Activated CD8-positive, alpha-beta memory T cell treated with anti-CD3 and anti-CD28 coated beads for 48 hours (primary cell): Measurements from ENCODE around the gene WFIKKN1.

Experiments used
- DNase-seq, 3 experiments: peaks; one replicate each; pipeline ENCODE4 v3.0.0-alpha.2; 2020; ENCODE audit warnings: low read depth in 2 of 3, low spot score in 2 of 3

WFIKKN1 gene

DNA sequence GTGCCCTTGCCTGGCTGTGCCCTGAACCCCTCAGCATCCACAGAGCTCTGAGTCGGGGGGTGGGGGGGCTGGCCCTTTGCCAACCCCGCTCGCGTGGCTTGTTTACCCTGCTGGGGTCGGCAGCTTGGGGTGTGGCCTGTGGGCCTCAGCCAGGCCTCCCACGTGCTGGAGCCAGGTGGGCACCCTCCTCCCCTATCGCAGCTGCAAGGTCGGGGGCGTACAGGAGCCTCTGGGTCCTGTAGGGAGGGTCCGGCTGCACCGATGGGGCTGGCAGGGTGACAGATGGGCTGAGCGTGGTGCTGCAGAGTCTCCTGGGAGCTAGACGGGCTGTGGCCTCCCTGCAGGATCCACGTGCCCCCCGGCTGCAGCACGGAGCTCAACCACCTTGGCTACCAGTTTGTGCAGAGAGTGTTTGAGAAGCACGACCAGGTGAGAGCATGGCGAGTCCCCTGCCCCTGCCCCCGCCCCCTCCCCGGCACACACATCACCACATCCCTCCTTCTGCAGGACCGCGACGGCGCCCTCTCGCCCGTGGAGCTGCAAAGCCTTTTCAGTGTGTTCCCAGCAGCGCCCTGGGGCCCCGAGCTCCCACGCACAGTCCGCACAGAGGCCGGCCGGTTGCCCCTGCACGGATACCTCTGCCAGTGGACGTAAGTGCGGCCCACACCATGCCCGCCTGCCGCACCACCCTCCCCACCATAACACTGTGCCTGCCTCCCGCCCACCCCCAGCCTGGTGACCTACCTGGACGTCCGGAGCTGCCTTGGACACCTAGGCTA, 40.8 kb downstream of the WFIKKN1 start:
- DNase-seq = no peak

DNA sequence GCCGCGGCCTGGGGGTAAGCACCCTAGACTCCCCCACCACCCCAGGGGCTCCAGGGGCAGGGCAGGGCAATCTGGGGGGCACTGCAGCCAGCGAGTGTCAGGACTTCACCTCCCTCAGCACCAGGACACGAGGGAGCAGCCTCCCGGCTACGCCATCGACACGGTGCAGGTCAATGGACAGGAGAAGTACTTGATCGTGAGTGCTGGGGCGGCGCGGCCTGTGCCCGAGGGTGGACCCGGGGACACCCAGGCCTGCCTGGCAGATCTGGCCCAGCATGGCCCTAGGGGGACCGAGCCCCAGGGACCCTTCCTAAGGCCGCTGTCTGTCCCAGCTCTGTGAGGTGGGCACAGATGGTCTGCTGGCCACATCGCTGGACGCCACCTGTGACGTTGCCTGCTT, 41.6 kb downstream of the WFIKKN1 start:
- no peak for DNase-seq

DNA sequence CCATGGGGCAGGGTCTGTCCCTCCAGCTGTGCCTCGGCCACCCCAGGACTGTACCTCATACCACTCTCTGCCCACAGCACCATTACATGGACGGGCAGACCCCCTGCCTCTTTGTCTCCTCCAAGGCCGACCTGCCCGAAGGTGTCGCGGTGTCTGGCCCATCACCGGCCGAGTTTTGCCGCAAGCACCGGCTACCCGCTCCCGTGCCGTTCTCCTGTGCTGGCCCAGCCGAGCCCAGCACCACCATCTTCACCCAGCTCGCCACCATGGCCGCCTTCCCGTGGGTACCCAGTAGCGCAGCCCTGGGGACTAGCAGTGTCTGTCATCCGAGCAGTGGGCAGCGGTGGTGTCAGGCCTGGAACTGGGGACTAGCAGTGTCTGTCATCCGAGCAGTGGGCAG, 42.1 kb downstream of the WFIKKN1 start:
- no peak for DNase-seq

DNA sequence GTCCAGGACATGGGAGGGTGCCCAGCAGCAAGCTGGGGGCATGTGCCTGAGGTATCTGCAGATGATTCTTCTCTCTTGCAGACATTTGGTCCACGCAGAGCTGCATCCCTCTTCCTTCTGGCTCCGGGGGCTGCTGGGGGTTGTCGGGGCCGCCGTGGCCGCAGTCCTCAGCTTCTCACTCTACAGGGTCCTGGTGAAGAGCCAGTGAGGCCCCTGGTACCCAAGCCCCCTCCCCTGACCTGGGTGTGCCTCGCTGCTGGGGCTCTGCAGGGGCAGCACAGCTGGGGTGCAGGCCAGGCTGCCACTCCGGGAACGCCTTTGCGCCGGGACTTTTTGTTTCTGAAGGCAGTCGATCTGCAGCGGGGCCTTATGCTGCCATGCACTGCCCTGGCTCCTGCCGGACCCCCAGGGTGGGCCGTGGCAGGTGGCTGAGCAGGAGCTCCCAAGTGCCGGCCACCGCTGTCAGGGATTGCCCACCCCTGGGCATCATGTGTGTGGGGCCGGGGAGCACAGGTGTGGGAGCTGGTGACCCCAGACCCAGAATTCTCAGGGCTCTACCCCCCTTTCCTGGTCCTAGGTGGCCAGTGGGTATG, 42.7 kb downstream of the WFIKKN1 start:
- DNase-seq = no peak

DNA sequence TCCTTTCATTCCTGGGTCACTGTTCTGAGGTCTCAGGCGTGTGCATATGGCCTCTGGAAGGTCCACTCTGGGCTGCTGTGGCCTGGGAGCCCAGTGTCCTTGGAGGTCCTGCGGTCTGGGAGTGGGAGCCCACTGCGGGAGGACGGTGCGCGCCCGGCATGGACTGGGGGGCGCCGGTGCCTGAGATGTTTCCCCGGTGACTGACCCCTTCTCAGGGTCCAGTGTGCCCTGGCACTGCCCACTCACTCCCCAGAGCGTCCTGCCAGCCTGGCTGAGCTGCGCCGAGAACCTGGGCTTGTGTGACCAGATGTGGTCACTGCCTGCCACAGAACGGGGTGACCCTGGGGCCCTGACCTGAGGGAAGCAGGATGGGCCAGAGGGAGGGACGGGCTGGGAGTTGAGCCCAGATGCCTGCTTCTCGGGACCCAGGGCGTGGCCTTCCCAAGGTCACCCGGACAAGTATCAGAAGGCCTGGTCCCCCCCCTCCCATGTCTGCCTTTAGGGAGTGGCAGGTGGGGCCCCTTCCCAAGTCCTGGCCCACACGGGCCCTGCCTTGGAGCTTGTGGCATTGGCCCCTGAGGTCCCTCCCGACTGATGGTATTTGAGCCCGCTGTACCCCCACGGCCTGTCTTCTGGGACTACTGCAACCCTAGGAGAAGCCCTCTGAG, 43.6 kb downstream of the WFIKKN1 start:
- no peak for DNase-seq

DNA sequence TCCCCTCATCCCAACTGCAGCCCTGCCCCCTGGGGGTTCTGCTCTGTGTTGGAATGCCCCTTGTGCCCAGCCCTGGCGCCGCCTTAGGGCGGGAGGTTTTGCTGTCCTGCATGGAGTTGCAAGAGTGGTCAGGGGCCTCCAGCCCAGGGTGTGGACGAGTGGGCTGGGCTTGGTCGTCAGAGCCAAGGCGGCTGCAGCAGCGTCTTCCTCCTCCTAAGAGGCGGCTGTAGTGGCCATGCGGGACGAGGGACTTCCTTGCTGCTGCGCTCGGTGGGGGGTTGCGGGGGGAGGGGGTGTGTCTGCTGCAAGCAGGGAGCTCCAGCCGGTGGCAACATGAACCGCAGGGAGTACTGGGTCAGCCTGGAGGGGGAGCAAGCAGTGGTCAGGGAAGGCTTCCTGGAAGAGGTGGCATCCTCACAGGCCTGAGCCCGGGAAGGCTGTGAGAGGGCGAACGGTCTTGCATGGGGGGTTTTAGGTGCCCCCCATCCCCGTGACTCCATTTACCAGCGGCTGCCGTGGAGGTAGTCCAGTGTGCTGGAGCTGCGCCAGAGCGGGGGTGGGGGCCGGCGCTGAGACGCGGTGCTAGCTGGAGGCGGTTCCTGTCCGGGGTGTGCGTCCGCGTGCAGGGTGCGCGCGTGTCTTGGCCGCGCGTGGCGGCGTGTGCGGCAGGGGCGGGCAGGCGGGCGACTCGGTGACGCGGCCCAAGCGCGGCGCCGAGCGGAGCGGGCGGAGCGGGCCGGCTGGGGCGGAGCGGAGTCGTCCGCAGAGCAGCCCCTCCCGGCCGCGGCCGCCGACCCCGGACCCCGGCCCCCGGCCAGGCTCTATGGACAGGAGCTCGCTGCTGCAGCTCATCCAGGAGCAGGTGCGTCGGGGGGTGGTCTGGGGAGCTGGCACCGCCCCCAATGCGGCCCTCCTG, 44.4 kb downstream of the WFIKKN1 start, which contains the start of gene RHBDL1:
RHBDL1 (plus strand) TSS at position 704 of the 916 bp plus-strand sequence; CDS start at position 824, 120 bp downstream.
- no peak for DNase-seq

DNA sequence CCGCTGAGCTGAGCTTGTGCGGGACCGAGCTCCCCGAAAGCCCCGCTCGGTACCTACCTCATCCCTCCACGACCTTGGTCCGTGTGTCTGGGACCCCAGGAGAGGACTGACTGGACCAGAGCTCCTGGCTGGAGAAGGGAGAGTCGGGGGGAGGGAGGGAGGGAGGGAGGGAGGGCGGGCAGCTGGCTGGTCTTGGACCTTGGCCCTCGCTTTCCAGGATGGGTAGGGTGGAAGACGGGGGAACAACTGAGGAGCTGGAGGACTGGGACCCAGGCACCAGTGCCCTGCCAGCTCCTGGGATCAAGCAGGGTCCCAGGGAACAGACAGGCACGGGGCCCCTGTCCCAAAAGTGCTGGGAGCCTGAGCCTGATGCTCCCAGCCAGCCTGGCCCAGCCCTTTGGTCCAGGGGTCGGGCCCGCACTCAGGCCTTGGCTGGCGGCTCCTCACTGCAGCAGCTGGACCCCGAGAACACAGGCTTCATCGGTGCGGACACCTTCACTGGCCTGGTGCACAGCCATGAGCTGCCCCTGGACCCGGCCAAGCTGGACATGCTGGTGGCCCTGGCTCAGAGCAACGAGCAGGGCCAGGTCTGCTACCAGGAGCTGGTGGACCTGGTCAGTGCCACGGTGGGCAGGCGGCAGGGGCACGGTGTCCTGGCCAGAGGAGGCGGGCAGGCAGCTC, 45.2 kb downstream of the WFIKKN1 start:
- no peak for DNase-seq

DNA sequence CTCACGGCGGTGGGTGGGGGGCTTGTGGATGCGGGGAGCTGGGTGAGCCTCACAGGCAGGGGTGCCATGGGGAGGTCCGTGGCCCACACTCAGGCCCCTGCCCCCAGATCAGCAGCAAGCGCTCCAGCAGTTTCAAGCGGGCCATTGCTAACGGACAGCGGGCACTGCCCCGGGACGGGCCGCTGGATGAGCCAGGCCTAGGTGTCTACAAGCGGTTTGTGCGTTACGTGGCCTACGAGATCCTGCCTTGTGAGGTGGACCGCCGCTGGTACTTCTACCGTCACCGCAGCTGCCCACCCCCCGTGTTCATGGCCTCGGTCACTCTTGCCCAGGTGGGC, 45.7 kb downstream of the WFIKKN1 start:
- no peak for DNase-seq

DNA sequence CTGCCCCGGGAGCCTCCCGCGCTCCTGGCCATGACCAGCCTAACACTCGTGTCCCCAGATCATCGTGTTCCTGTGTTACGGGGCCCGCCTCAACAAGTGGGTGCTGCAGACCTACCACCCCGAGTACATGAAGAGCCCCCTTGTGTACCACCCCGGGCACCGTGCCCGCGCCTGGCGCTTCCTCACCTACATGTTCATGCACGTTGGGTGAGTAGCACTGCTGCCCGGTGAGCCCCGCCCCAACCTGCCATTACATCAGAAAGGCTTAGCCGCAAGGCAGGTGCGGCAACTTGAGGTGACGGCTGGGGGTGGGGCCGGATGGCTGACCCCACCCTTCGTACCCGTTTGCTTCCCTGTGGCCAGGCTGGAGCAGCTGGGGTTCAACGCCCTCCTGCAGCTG, 46.1 kb downstream of the WFIKKN1 start:
- DNase-seq = no peak

DNA sequence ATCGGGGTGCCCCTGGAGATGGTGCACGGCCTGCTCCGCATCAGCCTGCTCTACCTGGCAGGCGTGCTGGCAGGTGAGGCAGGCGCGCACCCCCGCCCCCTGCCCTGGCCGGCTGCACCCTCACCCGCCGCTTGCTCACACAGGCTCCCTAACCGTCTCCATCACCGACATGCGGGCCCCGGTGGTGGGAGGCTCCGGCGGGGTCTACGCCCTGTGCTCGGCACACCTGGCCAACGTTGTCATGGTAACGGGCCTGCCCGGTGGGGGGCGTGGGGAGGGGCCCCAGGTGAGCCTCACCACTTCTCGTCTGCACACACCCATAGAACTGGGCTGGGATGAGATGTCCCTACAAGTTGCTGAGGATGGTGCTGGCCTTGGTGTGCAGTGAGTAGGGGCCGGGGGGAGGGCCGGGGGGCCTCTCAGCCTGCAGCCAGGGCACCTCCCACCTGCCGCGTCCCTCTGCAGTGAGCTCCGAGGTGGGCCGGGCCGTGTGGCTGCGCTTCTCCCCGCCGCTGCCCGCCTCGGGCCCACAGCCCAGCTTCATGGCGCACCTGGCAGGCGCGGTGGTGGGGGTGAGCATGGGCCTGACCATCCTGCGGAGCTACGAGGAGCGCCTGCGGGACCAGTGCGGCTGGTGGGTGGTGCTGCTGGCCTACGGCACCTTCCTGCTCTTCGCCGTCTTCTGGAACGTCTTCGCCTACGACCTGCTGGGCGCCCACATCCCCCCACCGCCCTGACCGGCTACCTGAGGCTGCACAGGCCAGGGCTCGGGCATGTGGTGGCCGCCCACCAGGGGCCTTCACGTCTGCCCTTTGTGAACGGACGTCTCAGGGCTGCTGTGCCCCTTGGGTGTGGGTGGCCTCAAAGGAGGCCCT, 46.8 kb downstream of the WFIKKN1 start:
- no peak for DNase-seq

DNA sequence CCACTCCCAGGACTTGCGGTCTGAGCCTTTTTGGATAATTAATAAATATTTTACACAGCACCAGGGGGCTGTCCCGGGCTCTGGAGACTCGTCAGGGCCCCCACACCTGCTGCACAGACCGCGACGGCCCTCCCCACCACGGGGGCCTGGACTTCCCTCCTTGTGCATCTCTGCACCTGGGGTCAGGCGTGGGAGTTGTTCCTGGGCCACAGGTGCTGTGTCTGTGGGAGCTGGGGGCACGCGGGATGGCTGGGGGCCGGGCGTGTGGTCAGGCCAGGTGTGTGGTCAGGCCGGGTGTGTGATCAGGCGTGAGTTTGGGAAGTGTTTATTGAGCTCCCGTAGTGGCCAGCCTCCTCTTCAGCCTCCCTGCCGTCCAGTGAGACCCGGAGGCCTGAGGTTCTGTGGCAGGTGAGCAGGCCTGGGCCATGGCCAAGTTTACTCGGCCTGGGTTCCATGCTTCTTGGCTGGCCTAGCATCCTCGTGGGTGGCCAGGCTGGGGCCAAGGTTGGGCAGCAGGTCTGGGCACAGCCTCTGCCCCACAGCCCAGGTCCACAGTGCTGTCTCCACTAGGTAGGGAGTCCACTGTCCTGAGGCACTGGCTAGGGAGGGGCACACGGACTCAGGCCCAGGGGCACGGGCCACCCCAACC, 47.5 kb downstream of the WFIKKN1 start:
- DNase-seq = no peak

DNA sequence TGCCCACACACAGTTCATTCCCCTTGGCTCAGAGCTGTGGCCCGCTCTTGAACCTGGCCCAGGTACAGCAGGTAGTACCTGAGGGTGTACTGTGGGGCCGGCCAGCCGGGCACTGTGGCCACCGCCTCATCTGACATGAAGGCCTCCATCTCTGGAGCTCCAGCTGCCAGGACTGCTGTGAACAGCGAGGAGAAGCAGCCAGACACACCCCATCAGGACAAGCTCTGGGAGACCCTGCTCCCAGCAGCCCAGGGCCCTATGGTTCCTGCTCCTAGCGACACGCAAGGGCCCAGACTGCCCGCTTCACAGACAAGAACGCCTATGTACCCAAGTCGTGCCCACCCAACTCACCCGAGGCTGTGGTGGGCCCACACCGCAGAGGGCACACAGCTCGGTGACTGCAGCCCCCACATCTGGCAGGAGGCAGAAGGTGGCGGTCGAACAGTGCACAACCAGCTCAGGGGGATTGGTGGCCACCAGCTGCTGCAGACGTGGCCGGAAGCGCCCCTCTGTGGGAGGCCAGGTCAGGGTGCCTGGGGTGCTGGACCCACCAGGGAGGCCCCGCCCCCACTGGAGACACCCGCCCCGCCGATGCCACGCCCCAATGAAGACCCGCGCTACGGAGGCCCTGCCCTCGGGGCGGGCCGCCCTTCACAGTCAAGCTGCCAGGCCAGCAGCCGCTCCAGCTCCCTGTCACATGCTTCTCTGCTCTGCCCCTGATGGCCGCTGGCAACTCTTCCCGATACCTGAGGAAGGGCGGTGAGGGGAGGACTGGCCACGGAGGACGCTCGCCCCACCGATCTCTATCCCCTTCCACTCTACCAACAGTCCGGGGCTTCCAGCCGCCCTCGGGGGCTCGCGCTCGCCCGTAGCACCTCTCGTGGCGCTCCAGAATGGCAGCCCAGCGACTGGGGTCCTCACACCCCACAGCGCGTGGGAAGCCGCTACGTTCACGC, 48.4 kb downstream of the WFIKKN1 start:
- no peak for DNase-seq

DNA sequence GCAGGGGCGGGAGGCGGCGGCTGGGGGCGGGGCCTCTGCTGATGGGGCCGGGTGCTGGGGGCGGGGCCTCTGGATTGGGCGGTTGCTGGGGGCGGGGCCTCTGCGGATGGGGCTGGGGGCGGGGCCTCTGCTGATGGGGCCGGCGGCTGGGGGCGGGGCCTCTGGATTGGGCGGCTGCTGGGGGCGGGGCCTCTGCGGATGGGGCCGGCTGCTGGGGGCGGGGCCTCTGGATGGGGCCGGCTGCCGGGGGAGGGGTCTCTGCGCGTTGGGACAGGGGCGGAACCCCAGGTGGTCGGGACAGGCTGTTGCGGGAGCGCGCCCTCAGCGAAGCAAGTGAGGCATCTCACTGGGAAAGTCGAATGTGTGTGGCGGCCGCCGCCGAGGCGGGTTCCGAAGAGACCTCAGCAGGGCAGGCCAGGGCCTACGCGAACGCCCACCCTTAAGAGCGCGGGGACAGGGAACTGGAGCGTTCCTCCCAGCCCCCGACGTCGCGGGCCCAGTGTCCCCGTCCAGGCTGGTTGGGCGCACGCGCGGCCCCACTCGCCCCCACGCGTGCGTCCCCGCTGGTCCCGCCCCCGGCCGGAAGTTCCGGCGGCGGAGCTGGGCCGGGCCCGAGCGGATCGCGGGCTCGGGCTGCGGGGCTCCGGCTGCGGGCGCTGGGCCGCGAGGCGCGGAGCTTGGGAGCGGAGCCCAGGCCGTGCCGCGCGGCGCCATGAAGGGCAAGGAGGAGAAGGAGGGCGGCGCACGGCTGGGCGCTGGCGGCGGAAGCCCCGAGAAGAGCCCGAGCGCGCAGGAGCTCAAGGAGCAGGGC, 49.2 kb downstream of the WFIKKN1 start, which contains the start of gene STUB1:
STUB1 (plus strand) TSS at position 597 of the 811 bp plus-strand sequence; CDS start at position 713, 116 bp downstream.
- DNase-seq = peak; percentile 77 to 81 (median 79)

DNA sequence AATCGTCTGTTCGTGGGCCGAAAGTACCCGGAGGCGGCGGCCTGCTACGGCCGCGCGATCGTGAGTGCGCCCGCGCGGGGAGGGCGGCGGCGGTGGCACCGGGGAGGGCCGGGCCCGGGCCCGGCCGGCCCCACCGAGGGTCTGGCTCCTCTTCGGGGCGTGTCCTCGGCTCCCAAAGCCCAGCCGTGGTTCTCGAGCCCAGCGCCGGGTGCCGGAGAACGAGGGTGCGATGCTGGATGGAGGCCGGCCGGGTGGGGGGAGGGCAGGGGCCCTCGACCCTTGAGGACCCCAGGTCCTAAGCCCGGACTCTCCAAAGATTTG, 49.8 kb downstream of the WFIKKN1 start:
- no peak for DNase-seq

DNA sequence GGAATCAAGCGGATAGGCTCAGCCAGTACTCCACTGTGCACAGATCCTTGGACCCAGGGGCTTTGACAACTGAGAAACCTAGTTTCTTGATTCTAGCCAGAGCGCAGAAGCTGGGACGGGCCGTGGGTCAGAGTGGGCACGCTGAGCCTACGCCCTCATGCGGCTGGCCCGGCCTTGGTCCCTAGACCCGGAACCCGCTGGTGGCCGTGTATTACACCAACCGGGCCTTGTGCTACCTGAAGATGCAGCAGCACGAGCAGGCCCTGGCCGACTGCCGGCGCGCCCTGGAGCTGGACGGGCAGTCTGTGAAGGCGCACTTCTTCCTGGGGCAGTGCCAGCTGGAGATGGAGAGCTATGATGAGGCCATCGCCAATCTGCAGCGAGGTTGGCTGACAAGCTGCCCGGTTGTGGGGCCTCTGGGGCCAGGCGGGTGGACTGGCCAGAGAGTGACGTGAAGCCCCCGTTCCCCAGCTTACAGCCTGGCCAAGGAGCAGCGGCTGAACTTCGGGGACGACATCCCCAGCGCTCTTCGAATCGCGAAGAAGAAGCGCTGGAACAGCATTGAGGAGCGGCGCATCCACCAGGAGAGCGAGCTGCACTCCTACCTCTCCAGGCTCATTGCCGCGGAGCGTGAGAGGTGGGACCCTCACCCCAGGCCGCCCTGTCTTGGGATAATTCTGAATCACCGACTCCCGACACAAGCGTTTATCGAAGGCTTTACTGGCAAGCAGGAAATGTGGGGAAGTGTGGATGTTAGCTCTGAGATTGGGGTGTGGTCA, 50.4 kb downstream of the WFIKKN1 start:
- DNase-seq = no peak

DNA sequence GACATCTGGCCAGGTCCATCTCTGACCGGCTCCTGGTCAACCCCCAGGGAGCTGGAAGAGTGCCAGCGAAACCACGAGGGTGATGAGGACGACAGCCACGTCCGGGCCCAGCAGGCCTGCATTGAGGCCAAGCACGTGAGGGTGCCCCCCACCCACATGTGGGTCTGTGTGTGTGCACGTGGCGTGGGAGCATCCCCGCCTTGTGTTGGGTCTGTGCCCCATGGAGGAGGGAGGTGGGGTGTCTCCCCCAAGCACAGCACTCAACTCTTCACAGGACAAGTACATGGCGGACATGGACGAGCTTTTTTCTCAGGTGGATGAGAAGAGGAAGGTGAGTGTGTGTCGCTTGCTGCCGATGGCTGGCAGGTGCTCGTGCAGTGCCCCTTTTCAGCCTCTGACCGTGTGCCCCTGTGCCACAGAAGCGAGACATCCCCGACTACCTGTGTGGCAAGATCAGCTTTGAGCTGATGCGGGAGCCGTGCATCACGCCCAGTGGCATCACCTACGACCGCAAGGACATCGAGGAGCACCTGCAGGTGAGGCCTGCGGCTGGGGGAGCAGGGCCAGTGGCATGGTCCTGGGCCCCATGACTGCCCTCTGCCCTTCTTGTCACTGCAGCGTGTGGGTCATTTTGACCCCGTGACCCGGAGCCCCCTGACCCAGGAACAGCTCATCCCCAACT, 51.1 kb downstream of the WFIKKN1 start:
- DNase-seq = no peak
